ENCODE data around the gene NIFK.
"Not testable (repeated sequence)": the region's sequence is repeated elsewhere in the genome, so short reads cannot be mapped to it uniquely, and the experiment has no call there.

NIFK gene

DNA sequence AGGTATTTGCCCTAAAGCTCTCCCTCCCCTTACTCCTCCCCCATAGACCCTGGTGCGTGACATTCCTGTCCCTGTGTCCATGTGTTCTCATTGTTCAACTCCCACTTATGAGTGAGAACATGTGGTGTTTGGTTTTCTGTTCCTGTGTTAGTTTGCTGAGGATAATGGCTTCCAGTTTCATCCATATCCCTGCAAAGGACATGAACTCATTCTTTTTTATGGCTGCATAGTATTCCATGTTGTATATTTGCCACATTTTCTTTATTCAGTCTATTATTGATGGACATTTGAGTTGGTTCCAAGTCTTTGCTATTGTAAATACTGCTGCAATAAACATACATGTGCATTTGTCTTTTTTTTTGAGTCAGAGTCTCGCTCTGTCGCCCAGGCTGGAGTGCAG, 46.1 kb downstream of the NIFK start:
- DNase-seq: not testable (repeated sequence)

DNA sequence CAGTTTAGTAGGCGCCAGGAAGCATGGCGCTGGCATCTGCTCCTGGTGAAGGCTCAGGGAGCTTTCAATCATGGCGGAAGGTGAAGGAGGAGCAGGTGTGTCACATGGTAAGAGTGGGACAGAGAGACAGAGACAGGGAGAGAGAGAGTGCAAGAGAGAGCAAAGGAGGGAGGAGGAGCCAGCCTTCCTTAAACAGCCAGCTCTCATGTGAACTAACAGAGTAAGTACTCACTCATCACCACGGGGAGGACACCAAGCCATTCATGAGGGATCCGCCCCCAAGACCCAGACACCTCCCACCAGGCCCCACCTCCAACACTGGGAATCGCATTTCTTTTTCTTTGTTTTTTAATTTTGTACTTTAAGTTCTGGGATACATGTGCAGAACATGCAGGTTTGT, 46.6 kb downstream of the NIFK start:
- DNase-seq: no peak

DNA sequence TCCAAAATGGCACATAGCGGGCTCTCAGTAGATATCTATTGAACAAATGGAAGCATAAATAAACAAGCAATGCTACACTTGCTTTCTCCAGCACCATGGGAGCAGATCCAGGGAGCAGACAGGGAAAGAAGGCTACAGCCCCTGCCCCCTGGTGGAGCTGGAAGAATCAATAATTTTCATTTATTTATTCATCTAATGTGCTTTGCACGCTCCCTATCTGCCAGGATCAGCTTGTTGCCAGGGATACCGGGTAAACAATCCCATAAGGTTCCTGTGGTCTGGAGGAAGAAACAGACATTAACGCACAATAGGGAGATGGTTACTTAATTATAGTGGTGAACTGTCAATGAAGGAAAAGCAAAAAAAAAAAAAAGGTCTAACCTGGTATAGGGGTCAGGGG, 47.3 kb downstream of the NIFK start:
- no peak for DNase-seq

DNA sequence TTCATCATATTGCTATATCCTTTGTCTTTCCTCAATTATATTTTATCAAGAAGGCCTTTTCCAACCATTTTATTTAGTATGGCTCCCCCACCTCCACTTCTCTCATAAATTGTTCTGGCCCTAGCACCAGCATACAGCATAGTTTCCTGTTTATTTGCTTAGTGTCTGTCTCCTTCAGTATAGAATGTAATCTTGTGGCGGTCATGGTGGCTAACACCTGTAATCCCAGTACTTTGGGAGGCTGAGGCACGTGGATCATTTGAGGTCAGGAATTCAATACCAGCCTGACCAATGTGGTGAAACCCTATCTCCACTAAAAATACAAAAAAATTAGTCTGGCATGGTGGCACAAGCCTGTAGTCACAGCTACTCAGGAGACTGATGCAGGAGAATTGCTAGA, 47.9 kb downstream of the NIFK start:
- no peak for DNase-seq

- no peak for DNase-seq
Measured at GRCh38 chr2:121686902-121687301, 49.8 kb downstream of the NIFK start.

GRCh38 chr2:121686218-121686617, 50.5 kb downstream of the NIFK start:
- DNase-seq: no peak

DNA sequence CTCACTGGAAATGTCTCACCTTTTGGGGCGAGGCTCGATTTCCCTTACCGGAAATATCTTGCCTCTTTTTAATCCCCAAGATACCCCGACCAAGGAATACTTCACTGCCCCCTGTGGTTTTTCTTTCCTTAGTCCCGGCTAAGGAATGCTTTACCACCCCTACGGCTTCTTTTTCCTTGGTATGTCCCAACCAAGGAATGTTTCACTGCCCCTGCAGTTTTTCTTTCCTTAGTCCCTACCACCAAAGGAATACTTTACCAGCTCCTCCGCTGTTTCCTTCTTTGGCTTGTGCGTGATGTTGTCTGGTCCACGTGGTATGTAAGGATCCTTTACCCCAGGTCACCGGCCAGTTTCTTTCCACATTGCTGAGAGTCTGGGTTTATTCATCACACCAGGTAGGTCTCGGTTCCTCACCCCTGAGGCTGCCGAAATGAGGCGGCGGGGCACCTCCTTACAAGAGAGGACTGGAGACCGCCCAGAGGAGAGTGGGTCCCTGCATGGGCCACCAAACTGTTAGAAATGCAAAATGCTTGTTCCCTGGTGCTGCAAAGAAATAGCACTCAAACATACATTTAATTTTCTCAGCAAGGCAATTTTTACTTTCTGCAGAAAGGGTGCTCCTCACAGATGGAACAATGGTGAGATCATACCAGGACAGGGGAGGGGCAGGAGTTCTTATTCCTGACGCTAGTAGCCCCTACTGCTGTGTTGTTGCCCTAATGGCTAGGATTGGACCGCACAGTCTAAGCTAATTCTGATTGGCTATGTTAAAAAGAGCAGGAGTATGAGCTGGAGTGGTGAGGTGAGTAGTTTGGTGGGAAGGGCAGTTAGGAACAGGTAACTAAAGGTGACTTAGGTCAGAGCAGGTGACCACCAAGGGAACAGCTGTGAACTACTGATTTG, 54.0 kb downstream of the NIFK start:
- DNase-seq: no peak

- no peak for DNase-seq
Measured at GRCh38 chr2:121677855-121678254, 58.8 kb downstream of the NIFK start.
